Left ventricle myocardium inferior (tissue), 1 donor: ENCODE measurements around the gene NOM1. TPM values are rescaled to one million over a fixed set of nuclear protein-coding genes. Genes with fewer than 3 reads are reported as not detected.

Source experiments
- DNase-seq: peaks from one replicate; pipeline ENCODE4 v3.0.0-alpha.2; 2020
- H3K27ac ChIP-seq: fragments of 200-600 bp; replicated peaks from 2 replicates; pipeline ENCODE4 v1.8.0; 2021
- H3K27me3 ChIP-seq: fragments of 200-600 bp; 2 replicates; pipeline ENCODE4 v1.8.0; 2021; ENCODE audit warnings: low read depth
- H3K36me3 ChIP-seq: fragments of 200-600 bp; 2 replicates; pipeline ENCODE4 v1.8.0; 2021
- H3K4me1 ChIP-seq: fragments of 200-600 bp; 2 replicates; pipeline ENCODE4 v1.8.0; 2021
- H3K4me3 ChIP-seq: fragments of 200-600 bp; 2 replicates; pipeline ENCODE4 v1.8.0; 2021; ENCODE audit warnings: mild to moderate bottlenecking, moderate library complexity
- H3K9me3 ChIP-seq: fragments of 200-600 bp; replicated peaks from 2 replicates; pipeline ENCODE4 v1.8.0; 2021
- intact Hi-C: fragments of 100-400 bp; cut with micrococcal nuclease; formaldehyde crosslinking; loops from one replicate; pipeline ENCODE4 v1.11.0; 2022
- total RNA-seq: library from RNA; stranded (reverse); fragmentation: NEBNext Ultra II Directional; extraction: Animal tissue kit (Norgen Biotek cat#: 25700); gene quantifications from one replicate; pipeline ENCODE4 v1.2.1, GENCODE V29; 2021
- TF ChIP-seq, protein P1 (sequence below): fragments of 200-600 bp; IDR thresholded peaks from 2 replicates; pipeline ENCODE4 v1.8.0; 2021; ENCODE audit warnings: antibody characterized with exemption, mild to moderate bottlenecking, borderline replicate concordance
- donor health status: DM: no; HTN: yes; CAD: no; lungs with severe emphysema.

Gene NOM1
- total RNA-seq, 1 donor from 2014 or later, result 10.5 TPM

DNA sequence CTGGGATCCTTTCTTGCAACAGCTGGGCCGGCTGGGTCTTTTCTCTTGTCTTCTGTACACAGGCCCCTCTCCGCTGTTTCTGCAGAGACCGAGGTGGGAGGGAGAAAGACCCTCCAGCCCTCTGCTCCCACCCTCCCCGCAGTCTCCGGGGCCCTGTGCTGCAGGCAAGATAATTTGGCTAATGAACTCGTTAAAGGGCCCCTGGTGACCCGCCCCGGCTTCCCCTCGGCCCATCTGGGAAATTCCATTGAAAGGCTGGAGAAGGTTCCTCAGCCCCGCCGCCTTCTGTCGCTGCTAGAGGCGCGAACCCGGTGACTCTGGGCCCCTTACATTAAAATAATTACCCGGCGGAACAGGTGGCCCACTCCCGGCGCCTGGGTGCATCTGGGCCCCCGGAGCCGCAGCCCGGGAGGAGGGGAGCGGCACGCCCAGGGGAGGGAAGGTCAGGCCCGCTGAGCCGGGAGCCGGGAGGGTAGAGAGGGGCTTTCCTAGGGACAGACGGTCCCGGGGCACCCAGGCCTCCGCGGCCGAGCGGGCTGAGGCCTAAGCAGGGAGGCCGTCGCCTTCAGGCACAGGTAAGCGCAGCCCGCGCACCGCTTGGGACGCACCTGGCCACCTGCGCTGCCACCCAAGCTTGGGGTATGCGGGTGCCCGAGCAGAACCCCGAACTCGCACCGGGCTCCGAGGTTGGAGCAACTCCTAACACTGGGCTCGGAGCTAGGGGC, 68.3 kb downstream of the NOM1 start:
- no peaks in the 10 kb centered on the region for H3K9me3 ChIP-seq
- DNase-seq, result no peak
- TF ChIP-seq, protein P1, sequence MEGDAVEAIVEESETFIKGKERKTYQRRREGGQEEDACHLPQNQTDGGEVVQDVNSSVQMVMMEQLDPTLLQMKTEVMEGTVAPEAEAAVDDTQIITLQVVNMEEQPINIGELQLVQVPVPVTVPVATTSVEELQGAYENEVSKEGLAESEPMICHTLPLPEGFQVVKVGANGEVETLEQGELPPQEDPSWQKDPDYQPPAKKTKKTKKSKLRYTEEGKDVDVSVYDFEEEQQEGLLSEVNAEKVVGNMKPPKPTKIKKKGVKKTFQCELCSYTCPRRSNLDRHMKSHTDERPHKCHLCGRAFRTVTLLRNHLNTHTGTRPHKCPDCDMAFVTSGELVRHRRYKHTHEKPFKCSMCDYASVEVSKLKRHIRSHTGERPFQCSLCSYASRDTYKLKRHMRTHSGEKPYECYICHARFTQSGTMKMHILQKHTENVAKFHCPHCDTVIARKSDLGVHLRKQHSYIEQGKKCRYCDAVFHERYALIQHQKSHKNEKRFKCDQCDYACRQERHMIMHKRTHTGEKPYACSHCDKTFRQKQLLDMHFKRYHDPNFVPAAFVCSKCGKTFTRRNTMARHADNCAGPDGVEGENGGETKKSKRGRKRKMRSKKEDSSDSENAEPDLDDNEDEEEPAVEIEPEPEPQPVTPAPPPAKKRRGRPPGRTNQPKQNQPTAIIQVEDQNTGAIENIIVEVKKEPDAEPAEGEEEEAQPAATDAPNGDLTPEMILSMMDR, result no peak
- intact Hi-C loops, result no loop called here
- no peak overlapping the region for H3K4me3 ChIP-seq
- H3K27ac ChIP-seq, result no peak overlapping the region
- H3K27me3 ChIP-seq, result peaks cover 100% of the 10 kb centered on the region
- H3K36me3 ChIP-seq, result no peaks in the 10 kb centered on the region
- peaks cover 32% of the 10 kb centered on the region for H3K4me1 ChIP-seq

DNA sequence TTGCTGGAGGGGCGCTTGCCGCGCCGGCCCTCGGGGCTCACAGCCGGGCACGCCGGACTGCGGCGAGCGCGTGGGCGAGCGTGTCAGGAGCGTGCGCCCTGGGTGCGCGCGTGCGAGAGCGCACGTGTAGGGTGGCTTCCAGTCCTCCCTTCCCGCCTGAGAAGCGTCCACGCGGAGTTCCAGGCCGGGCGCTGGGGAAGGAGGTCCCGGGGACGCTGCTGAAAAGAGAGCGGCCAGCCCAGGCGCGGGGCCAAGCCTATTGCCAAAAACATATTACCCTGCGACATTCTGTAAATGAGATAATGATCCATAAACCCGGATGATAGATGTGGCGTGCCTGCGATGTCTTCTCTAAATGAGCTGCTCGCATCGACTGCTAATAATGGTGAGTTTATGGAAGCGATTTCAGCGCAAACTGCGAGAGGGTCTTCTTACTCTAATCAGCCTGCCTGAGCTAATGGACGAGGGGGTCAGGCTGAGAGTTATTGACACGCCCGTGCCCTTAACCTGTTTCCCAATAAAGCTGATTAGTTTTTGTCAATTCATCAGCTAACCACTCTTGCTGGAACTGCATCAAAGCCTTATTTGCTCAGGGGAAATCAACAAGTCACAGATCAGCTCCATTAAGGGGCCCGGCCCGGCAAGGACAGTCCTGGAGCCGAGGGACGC, 69.0 kb downstream of the NOM1 start:
- peaks cover 100% of the 10 kb centered on the region for H3K27me3 ChIP-seq
- TF ChIP-seq, protein P1, result no peak
- no peak overlapping the region for H3K27ac ChIP-seq
- no peak for DNase-seq
- no peaks in the 10 kb centered on the region for H3K36me3 ChIP-seq
- no peaks in the 10 kb centered on the region for H3K9me3 ChIP-seq
- peaks cover 32% of the 10 kb centered on the region for H3K4me1 ChIP-seq
- H3K4me3 ChIP-seq, result no peak overlapping the region
- intact Hi-C loops, result no loop called here

DNA sequence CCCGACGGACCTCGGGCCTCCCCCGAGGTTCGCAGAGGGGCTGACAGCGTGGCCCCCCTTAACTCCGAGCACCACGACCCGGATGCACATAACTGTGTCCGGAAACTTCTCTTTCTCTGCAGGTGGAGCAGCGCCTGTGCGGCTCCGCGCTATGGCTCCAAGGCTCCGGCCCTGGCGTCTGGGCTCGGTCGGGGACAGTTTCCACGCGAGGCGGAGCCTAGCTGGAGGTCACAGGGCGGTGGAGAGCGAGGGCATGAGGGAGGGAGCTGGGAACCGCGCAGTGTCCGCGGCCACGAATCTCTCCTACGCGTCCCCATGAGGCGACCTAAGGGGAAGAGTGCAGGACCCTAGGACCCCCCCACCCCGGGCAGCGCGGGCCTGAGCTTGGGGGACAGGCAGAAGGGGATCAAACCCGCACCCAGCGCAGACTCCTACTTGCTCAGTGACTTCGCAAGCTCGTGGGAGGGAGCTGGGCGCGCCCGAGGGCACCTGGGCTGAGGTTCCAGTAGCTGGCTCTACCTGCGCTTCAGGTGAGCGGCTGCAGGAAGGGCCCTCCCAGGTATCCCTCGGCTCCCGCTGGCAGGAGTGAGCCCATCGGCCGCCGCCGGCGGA, 69.6 kb downstream of the NOM1 start:
- H3K4me1 ChIP-seq, result peaks cover 32% of the 10 kb centered on the region
- H3K4me3 ChIP-seq, result no peak overlapping the region
- no peaks in the 10 kb centered on the region for H3K9me3 ChIP-seq
- H3K36me3 ChIP-seq, result no peaks in the 10 kb centered on the region
- TF ChIP-seq, protein P1, result no peak
- no peak overlapping the region for H3K27ac ChIP-seq
- DNase-seq, result no peak
- intact Hi-C loops, result no loop called here
- H3K27me3 ChIP-seq, result peaks cover 100% of the 10 kb centered on the region

DNA sequence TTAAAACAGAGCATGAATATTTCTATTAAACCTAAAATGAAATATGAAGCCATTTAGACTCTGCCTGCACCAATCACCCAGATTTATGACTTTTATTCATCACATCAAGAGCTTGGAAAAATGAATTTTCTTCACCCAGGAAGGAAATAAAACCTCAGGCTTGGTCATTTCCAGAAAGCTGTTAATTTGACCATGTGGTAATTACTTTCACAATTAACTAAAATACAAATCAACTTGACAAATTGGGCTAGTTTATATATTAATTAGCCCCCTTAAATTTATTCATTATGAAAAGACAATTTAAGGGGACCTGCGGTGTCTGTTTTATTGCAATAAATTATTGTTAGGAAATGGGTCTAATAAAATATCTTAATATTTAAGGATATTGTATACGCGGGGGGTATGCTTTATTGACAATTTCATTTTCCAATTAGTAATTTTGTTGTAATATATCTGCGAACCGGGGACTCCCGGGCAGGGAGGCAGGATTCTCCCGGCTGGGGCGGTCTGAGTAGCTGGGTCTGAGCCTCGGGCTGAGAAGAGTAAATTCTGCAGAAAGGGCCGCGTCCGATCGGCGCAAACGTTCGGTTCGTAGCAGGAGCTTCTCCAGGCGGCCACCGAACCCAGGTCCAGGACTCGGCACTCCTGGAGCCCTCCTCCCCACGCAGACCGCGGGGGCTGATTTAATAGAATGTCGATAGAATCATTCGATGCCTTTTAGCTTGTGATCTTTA, 70.4 kb downstream of the NOM1 start:
- intact Hi-C loops, result no loop called here
- Histone ChIP-seq H3K9me3 (no peaks in the 10 kb centered on the region), H3K27ac (no peak overlapping the region), H3K4me3 (no peak overlapping the region), H3K36me3 (no peaks in the 10 kb centered on the region), H3K4me1 (peaks cover 32% of the 10 kb centered on the region), H3K27me3 (peaks cover 100% of the 10 kb centered on the region)
- TF ChIP-seq, protein P1, result no peak
- no peak for DNase-seq

DNA sequence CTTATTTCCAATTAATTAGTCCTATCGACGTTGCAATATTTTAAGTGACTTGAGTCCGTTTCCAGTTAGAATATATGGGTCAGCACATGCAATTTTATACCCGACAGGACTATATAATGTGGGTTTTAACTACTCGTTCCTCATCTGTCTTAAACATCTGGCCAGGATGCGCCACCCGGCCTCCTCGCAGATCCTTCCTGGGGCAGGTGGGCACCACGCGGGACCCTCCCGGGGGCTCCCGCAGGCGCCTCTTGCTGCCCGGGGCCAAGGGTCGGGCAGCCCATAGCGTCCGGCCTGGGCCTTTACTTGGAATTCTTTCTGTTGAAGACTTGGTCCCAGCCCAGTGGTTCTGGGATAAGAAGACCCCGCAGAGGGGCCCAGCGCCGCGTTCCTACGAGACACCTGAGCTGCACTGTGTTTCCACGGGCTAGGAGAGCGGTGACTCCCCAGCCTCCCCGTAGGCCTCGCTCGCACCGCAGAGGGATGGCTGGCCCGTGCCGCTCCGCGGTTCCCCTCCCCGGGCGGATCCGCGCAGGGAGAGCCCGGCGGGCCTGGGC, 71.1 kb downstream of the NOM1 start:
- Histone ChIP-seq H3K36me3 (no peaks in the 10 kb centered on the region), H3K4me3 (peak overlapping the region; percentile 21), H3K27me3 (peaks cover 100% of the 10 kb centered on the region), H3K27ac (no peak overlapping the region), H3K4me1 (peaks cover 32% of the 10 kb centered on the region), H3K9me3 (no peaks in the 10 kb centered on the region)
- TF ChIP-seq, protein P1, result no peak
- DNase-seq, result no peak
- intact Hi-C loops, result no loop called here
